Breast epithelium (tissue), 3 donors: ENCODE measurements around the gene ATXN10.

Experiments used
- CTCF ChIP-seq, 3 donors: fragments of 450-650 bp; IDR thresholded peaks; one replicate each; pipeline ENCODE4 v1.5.1; 2016 to 2017; ENCODE audit warnings: antibody characterized with exemption in 3 of 3, mild to moderate bottlenecking in 3 of 3, moderate library complexity in 3 of 3
- POLR2A ChIP-seq: fragments of 450-650 bp; IDR thresholded peaks from one replicate; pipeline ENCODE4 v1.6.1; 2016; ENCODE audit warnings: antibody characterized with exemption, mild to moderate bottlenecking, moderate library complexity
- POLR2AphosphoS5 ChIP-seq, 3 donors: sonication (generic); formaldehyde crosslinking; IDR thresholded peaks; one replicate each; pipeline ENCODE4 v1.6.1; 2017; ENCODE audit warnings: antibody characterized with exemption in 3 of 3

GRCh38 chr22:45693835-45694234 is 22.2 kb downstream of the ATXN10 start:
- TF ChIP-seq CTCF (IDR thresholded peaks at IDR 0.05) (no peak), POLR2AphosphoS5 (IDR thresholded peaks at IDR 0.05) (no peak), POLR2A (no peak)
